H1 (cell line): ENCODE results near the gene UNC119B.

Experiments
- CTCF ChIP-seq, 3 experiments: IDR thresholded peaks; 1 replicate in 2 of 3; 2 replicates in 1 of 3; pipeline versions ENCODE4 v1.5.1 to v1.6.1; 2011; ENCODE audit warnings: low read length in 3 of 3, mild to moderate bottlenecking in 3 of 3, inconsistent platforms in 2 of 3, low read depth in 1 of 3, moderate library complexity in 1 of 3; ENCODE audit not compliant: insufficient read depth in 1 of 3; ENCODE audit errors: control extremely low read depth in 1 of 3
- E2F6 ChIP-seq: IDR thresholded peaks from 2 replicates; pipeline ENCODE4 v1.6.1; 2012; ENCODE audit warnings: inconsistent platforms
- MAX ChIP-seq: IDR thresholded peaks from 2 replicates; pipeline ENCODE4 v1.6.1; 2012; ENCODE audit warnings: inconsistent platforms
- POLR2A ChIP-seq, 2 experiments: IDR thresholded peaks; 1 replicate in 1 of 2; 2 replicates in 1 of 2; pipeline ENCODE4 v1.6.1; 2011; ENCODE audit warnings: low read depth in 2 of 2, low read length in 2 of 2, mild to moderate bottlenecking in 2 of 2; ENCODE audit errors: control extremely low read depth in 1 of 2
- RBBP5 ChIP-seq: IDR thresholded peaks from 2 replicates; pipeline ENCODE4 v1.7.1; 2012; ENCODE audit warnings: low read depth, mild to moderate bottlenecking, inconsistent platforms, low read length, moderate library complexity, borderline replicate concordance
- RNF2 ChIP-seq: fragments of 200-900, 300-1000 bp; sonication (generic); IDR thresholded peaks from 2 replicates; pipeline ENCODE4 v1.7.1; 2016; ENCODE audit warnings: borderline replicate concordance, low read depth, mild to moderate bottlenecking, antibody characterized with exemption, low read length; ENCODE audit not compliant: poor library complexity, severe bottlenecking; ENCODE audit errors: missing control alignments
- SAP30 ChIP-seq: fragments of 300-600 bp; sonication (generic); IDR thresholded peaks from 2 replicates; pipeline ENCODE4 v1.7.1; 2012; ENCODE audit warnings: low read length, moderate library complexity, mild to moderate bottlenecking, inconsistent platforms; ENCODE audit not compliant: insufficient read depth, insufficient replicate concordance
- SUZ12 ChIP-seq: fragments of 200-600 bp; sonication (generic); IDR thresholded peaks from 2 replicates; pipeline ENCODE4 v1.6.1; 2012; ENCODE audit warnings: mild to moderate bottlenecking, inconsistent platforms, low read length, moderate library complexity, mixed read lengths
- ZNF274 ChIP-seq: IDR thresholded peaks from 2 replicates; pipeline ENCODE4 v1.7.0; 2012; ENCODE audit warnings: low read length, borderline replicate concordance; ENCODE audit errors: extremely low read depth

DNA sequence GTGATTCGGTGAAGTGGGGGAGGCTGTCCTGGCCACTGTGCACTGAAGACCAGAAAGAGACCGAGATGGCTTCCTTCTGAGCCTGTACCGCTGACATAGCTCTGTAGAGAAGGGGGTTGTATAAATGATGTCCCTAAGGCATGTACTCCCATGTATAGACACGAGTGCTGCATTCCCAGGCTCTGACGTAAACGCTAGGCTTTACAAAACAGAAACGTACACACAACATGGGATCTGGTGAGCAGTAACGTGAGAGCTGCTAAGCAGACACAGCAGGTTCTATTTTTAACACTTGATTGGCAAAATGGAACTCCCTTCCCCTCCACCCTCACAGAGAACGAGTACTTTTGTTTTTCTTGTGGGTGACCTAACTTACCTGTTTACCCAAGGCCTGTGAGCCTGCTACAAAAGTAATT, 51.3 kb downstream of the UNC119B start:
- TF ChIP-seq CTCF (IDR thresholded peaks at IDR 0.05; ENCODE audit: control extremely low read depth in 1 of 3, insufficient read depth in 1 of 3, low read depth in 1 of 3, low read length in 3 of 3), result no peak
- no peak for TF ChIP-seq POLR2A (IDR thresholded peaks at IDR 0.05; ENCODE audit: control extremely low read depth in 1 of 2, low read depth in 2 of 2, low read length in 2 of 2)
- TF ChIP-seq MAX, result no peak
- TF ChIP-seq RBBP5, result no peak
- no peak for TF ChIP-seq ZNF274
- TF ChIP-seq E2F6, result no peak
- TF ChIP-seq SAP30, result no peak
- no peak for TF ChIP-seq RNF2
- TF ChIP-seq SUZ12, result no peak
